ENCODE results near the gene RALGAPB.

RALGAPB gene

DNA sequence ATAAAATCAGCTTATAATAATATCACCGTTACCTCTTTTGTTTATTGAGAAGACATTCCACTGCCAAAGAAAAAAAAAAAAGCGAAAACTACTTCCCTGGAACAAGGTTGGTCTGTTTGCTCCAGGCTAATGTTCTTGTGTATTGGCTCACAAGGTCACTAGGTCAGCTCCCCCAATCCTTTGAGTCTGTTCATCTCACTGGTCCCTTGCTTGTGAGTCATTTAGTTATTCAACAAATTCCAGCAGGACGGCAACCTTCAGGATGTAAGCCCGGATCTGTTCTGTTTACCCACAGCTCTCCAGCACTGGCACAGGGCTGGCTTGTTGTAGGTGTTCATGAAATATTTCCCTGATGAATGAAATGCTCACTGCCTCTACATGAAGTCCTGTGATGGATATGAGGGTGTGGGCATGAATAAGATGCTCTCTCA is 132.2 kb downstream of the RALGAPB start:
- DNase-seq (ENCODE audit: low read depth) = no peak

DNA sequence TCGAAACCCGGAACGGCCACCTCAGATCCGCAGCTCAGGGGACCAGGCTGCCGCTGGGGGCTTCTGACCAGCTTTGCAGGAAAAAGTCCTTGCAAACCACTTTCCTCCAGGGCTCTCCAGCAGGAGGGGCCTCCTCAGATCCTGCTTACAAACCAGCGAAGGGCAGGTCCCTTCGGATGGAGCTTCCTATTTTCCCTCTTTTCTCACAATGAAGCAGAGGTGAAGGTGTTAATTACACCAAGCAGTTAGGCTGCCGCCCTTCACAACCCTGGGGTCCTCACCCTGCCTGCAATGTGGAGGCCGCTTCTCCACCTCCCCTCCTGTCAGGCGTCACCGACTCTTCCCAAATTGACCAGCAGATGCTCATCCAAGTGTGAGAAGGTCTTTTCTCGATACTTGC is 134.7 kb downstream of the RALGAPB start:
- TF ChIP-seq, protein P1, sequence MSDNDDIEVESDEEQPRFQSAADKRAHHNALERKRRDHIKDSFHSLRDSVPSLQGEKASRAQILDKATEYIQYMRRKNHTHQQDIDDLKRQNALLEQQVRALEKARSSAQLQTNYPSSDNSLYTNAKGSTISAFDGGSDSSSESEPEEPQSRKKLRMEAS (IDR thresholded peaks at IDR 0.05; ENCODE audit: low read depth, low read length) = no peak
- TF ChIP-seq, protein P2, sequence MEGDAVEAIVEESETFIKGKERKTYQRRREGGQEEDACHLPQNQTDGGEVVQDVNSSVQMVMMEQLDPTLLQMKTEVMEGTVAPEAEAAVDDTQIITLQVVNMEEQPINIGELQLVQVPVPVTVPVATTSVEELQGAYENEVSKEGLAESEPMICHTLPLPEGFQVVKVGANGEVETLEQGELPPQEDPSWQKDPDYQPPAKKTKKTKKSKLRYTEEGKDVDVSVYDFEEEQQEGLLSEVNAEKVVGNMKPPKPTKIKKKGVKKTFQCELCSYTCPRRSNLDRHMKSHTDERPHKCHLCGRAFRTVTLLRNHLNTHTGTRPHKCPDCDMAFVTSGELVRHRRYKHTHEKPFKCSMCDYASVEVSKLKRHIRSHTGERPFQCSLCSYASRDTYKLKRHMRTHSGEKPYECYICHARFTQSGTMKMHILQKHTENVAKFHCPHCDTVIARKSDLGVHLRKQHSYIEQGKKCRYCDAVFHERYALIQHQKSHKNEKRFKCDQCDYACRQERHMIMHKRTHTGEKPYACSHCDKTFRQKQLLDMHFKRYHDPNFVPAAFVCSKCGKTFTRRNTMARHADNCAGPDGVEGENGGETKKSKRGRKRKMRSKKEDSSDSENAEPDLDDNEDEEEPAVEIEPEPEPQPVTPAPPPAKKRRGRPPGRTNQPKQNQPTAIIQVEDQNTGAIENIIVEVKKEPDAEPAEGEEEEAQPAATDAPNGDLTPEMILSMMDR (IDR thresholded peaks at IDR 0.05; ENCODE audit: low read depth, low read length) = no peak
- TF ChIP-seq MYC (IDR thresholded peaks at IDR 0.05; ENCODE audit: low read depth, low read length) (no peak), POLR2A (IDR thresholded peaks at IDR 0.05; ENCODE audit: extremely low read depth, insufficient read length) (no peak)
- no peak overlapping the region for H3K4me3 ChIP-seq (ENCODE audit: low read depth, low read length)
- DNase-seq (ENCODE audit: low read depth) = no peak

More for the DNA sequence above, 132.2 kb downstream of the RALGAPB start:
- TF ChIP-seq, protein P2 (IDR thresholded peaks at IDR 0.05; ENCODE audit: low read depth, low read length) = no peak
- TF ChIP-seq MYC (IDR thresholded peaks at IDR 0.05; ENCODE audit: low read depth, low read length) (no peak), POLR2A (IDR thresholded peaks at IDR 0.05; ENCODE audit: extremely low read depth, insufficient read length) (no peak)
- TF ChIP-seq, protein P1 (IDR thresholded peaks at IDR 0.05; ENCODE audit: low read depth, low read length) = no peak
- H3K4me3 ChIP-seq (ENCODE audit: low read depth, low read length) = no peak overlapping the region

DNA sequence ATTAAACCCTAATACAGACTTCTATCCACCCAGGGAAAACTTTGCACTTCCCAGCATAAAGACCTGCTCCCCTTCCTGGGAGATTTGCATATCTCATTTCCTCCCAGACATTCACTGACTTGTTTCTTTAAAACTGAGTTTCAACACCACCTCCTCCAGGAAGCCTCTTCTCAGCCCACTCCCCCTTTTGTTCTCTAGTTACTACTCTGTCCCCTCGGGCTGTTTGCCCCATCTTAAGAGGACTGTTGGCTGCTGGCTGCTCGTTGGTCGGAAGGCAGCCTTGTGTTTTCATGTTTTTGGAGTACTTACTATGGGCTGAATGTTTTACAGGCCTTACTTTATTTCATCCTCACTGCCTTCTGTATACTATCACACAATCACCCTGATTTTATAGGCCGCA is 135.5 kb downstream of the RALGAPB start:
- no peak overlapping the region for H3K4me3 ChIP-seq (ENCODE audit: low read depth, low read length)
- no peak for TF ChIP-seq POLR2A (IDR thresholded peaks at IDR 0.05; ENCODE audit: extremely low read depth, insufficient read length)
- TF ChIP-seq, protein P1 (IDR thresholded peaks at IDR 0.05; ENCODE audit: low read depth, low read length) = no peak
- TF ChIP-seq MYC (IDR thresholded peaks at IDR 0.05; ENCODE audit: low read depth, low read length) = no peak
- TF ChIP-seq, protein P2 (IDR thresholded peaks at IDR 0.05; ENCODE audit: low read depth, low read length) = no peak
- no peak for DNase-seq (ENCODE audit: low read depth)

DNA sequence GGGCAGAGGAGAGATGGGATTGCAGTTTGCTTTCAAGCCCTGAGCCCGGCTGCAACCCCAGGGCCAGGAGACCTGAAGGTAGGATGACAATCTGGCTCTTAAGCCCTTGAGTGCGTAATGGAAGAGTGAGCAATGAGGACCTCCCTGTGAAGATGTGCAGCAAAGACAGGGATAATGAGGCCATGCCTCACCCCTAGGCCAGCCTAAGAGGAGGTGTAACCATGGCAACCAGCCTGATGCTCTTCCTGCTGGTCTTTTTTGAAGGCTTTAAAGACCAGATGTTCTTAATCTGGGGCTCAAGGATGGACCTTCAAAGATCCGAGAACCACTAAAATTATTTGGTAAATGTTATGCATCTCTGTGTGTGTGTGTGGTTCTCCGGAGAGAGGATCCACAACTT is 137.2 kb downstream of the RALGAPB start:
- TF ChIP-seq, protein P1 (IDR thresholded peaks at IDR 0.05; ENCODE audit: low read depth, low read length) = no peak
- TF ChIP-seq MYC (IDR thresholded peaks at IDR 0.05; ENCODE audit: low read depth, low read length) = no peak
- TF ChIP-seq, protein P2 (IDR thresholded peaks at IDR 0.05; ENCODE audit: low read depth, low read length) = no peak
- TF ChIP-seq POLR2A (IDR thresholded peaks at IDR 0.05; ENCODE audit: extremely low read depth, insufficient read length) = no peak
- no peak for DNase-seq (ENCODE audit: low read depth)
- H3K4me3 ChIP-seq (ENCODE audit: low read depth, low read length) = no peak overlapping the region

DNA sequence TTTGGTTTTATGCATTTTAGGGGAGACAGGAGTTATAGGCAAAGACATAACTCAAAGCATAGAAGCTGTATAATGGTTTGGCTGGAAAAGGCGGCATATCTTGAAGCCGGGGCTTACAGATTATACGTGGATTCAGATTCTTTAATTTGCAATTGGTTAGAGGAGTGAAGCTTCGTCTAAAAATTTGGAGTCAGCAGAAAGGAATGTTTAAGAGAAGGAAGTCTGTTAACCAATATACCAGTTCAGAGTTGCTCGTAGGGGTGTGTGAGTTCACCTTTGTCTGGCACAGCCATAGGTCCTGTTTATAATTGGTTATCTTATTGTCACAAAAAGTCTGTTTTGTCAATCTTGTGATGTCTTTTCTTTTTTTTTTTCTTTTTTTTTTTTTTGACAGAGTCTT is 137.9 kb downstream of the RALGAPB start:
- DNase-seq (ENCODE audit: low read depth) = no peak
- H3K4me3 ChIP-seq (ENCODE audit: low read depth, low read length) = no peak overlapping the region
- no peak for TF ChIP-seq MYC (IDR thresholded peaks at IDR 0.05; ENCODE audit: low read depth, low read length)
- TF ChIP-seq, protein P2 (IDR thresholded peaks at IDR 0.05; ENCODE audit: low read depth, low read length) = no peak
- TF ChIP-seq, protein P1 (IDR thresholded peaks at IDR 0.05; ENCODE audit: low read depth, low read length) = no peak
- no peak for TF ChIP-seq POLR2A (IDR thresholded peaks at IDR 0.05; ENCODE audit: extremely low read depth, insufficient read length)

All from NB4 (cell line).